WI38 (cell line): ENCODE data around the gene SDK2.

Experiments used
- H3K4me3 ChIP-seq: 2 replicates; pipeline ENCODE4 v1.5.1; 2011; ENCODE audit warnings: low read depth, mild to moderate bottlenecking, control low read depth, low read length
- CTCF ChIP-seq: IDR thresholded peaks from 2 replicates; pipeline ENCODE4 v1.5.1; 2012; ENCODE audit warnings: low read depth, mild to moderate bottlenecking, control low read depth, low read length

The SDK2 gene

GRCh38 chr17:73305845-73306836 lies 338.1 kb downstream of the SDK2 start:
- H3K4me3 ChIP-seq = peak overlapping the region; percentile 56
- TF ChIP-seq CTCF = no peak

DNA sequence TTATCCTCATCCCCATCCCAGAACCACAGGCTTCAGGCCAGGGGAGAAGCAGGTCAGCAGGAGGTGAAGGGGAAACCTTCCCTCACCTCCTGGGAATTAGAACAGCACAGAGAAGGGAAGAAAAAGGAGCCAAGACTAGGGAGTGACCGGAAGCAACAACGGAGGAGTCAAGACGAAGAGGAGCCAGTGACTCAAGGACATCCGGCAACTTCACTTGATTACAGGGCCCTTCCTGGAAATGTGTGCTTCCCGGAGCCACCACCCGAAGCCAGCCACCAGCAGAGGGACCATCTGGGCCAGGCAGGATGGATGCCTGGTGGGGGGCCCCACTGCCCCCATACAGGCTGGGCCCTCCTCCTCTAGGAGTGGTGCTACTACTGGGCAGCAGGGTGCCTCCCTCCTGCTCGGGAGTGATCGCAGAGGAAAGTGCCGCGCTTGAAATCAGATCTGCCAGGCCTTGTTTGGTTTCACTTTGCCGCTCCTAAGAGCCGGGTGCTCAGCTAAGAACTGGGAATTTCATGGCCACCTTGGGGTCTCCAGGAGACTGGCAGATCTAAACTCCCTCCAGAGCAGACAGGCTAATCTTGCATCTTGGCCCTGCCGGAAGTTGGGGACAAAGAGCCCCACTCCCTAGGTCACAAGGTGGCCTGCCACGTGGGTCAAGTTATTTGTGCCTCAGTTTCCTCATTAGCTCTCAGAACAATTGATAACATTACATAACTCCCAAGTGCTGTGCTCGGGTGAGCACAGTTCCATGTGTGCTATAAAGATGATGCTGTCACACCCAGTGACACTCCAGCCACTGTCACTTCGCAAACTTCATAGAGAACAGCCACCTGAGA lies 339.1 kb downstream of the SDK2 start:
- peak overlapping the region; percentile 56 for H3K4me3 ChIP-seq
- peak; percentile 37; the same call in 1 of the 2 replicates for TF ChIP-seq CTCF

GRCh38 chr17:73304438-73304837 lies 339.8 kb downstream of the SDK2 start:
- H3K4me3 ChIP-seq = peak overlapping the region; percentile 56
- TF ChIP-seq CTCF = no peak

- no peak overlapping the region for H3K4me3 ChIP-seq
- no peak for TF ChIP-seq CTCF
Measured at GRCh38 chr17:73302189-73302588, 342.1 kb downstream of the SDK2 start.

- H3K4me3 ChIP-seq = no peak overlapping the region
- no peak for TF ChIP-seq CTCF
Measured at GRCh38 chr17:73301369-73301768, 342.9 kb downstream of the SDK2 start.

DNA sequence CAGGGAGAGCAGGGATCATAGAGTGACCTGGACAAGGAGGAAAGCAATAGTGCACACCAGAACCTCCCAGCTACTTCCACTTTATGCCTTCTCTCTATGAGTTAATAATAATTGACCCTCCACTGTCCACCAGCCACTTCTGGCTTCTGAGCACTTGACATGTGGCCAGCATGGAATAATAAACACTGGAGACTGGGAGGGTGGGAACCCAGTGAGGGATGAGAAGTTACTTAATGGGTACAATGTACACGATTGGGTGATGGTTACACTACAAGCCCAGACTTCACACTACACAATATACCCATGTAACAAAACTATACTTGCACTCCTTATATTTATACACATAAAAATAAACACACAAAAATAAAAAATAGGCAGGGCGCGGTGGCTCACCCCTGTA lies 343.9 kb downstream of the SDK2 start:
- TF ChIP-seq CTCF = no peak

More for the DNA sequence above, 343.9 kb downstream of the SDK2 start:
- H3K4me3 ChIP-seq = no peak overlapping the region
